HFFc6 (cell line): ENCODE measurements around the gene SATB2. TPM values are rescaled to one million over a fixed set of nuclear protein-coding genes. Genes with fewer than 3 reads are reported as not detected.

Experiments used
- DNase-seq: peaks from one replicate; pipeline ENCODE4 v3.0.0-alpha.2; 2018
- H3K27ac Mint-ChIP-seq: 2 replicates; pipeline ENCODE4 v1.8.0; 2020; ENCODE audit warnings: mild to moderate bottlenecking, mixed read lengths
- H3K27me3 Mint-ChIP-seq: 2 replicates; pipeline ENCODE4 v1.8.0; 2021; ENCODE audit warnings: mild to moderate bottlenecking, moderate library complexity, mixed read lengths; ENCODE audit not compliant: insufficient read depth
- H3K36me3 Mint-ChIP-seq: 2 replicates; pipeline ENCODE4 v1.8.0; 2021; ENCODE audit warnings: low read depth, mixed read lengths
- H3K4me1 Mint-ChIP-seq: 2 replicates; pipeline ENCODE4 v1.8.0; 2020; ENCODE audit warnings: low read depth, mixed read lengths
- H3K4me3 Mint-ChIP-seq: 2 replicates; pipeline ENCODE4 v1.8.0; 2020; ENCODE audit warnings: mild to moderate bottlenecking, moderate library complexity, mixed read lengths
- H3K9me3 Mint-ChIP-seq: 2 replicates; pipeline ENCODE4 v1.8.0; 2020; ENCODE audit warnings: mild to moderate bottlenecking, mixed read lengths
- CTCF ChIP-seq: fragments of 200-600 bp; sonication (generic); IDR thresholded peaks from 2 replicates; pipeline ENCODE4 v1.5.0; 2021; ENCODE audit warnings: antibody characterized with exemption, mild to moderate bottlenecking
- long read RNA-seq: library from polyadenylated mRNA; unstranded; transcript quantifications from one replicate; pipeline ENCODE4 v2.0.0, GENCODE V29; 2019
- total RNA-seq, 6 experiments: library from RNA; stranded (reverse); fragmentation: NEBNext Ultra II Directional; extraction: Animal tissue kit (Norgen Biotek cat#: 25700); gene quantifications; 2 replicates in 1 of 6; 3 replicates in 5 of 6; pipeline ENCODE4 v1.2.3, GENCODE V29; 2021

The SATB2 gene
- 10 to 100 TPM in 4 of 6 experiments, 1 to 10 TPM in 2; 7.4 to 12.7 (median 11.9) TPM for total RNA-seq
- long read RNA-seq, partial matches to known transcripts, result 0 of 1 reads
- long read RNA-seq, other reads (novel, unspliced or antisense), result 1 of 1 reads

GRCh38 chr2:199457147-199458008 lies at the start of gene SATB2:
TSS of gene SATB2 (minus strand) at chr2:199457939. CDS start at chr2:199456037, 1,902 bp downstream.
- Mint-ChIP-seq H3K9me3 (no peaks in the 10 kb centered on the region), H3K27me3 (peaks cover 3% of the 10 kb centered on the region; the same call in 1 of the 2 replicates), H3K4me3 (peak within 1 kb of the TSS; percentile 90), H3K36me3 (no peaks in the 10 kb centered on the region), H3K27ac (peak within 1 kb of the TSS; percentile 82), H3K4me1 (peaks cover 44% of the 10 kb centered on the region)
- no peak for TF ChIP-seq CTCF
- DNase-seq, result peak; percentile 78

- TF ChIP-seq CTCF, result no peak
- H3K27me3 Mint-ChIP-seq, result no peaks in the 10 kb centered on the region
- no peaks in the 10 kb centered on the region for H3K4me1 Mint-ChIP-seq
- H3K4me3 Mint-ChIP-seq, result no peak overlapping the region
- no peak for DNase-seq
- H3K9me3 Mint-ChIP-seq, result no peaks in the 10 kb centered on the region
- no peak overlapping the region for H3K27ac Mint-ChIP-seq
- H3K36me3 Mint-ChIP-seq, result no peaks in the 10 kb centered on the region
These were observed 48.1 kb upstream of the SATB2 start for GRCh38 chr2:199505755-199506403.

- no peaks in the 10 kb centered on the region for H3K36me3 Mint-ChIP-seq
These were observed 45.4 kb upstream of the SATB2 start for GRCh38 chr2:199503148-199503547.

GRCh38 chr2:199499005-199499404 lies 41.3 kb upstream of the SATB2 start:
- Mint-ChIP-seq H3K4me3 (no peak overlapping the region), H3K4me1 (no peaks in the 10 kb centered on the region), H3K36me3 (no peaks in the 10 kb centered on the region), H3K9me3 (no peaks in the 10 kb centered on the region), H3K27ac (no peak overlapping the region), H3K27me3 (no peaks in the 10 kb centered on the region; the same call in 1 of the 2 replicates)
- TF ChIP-seq CTCF, result no peak
- no peak for DNase-seq

More at GRCh38 chr2:199503148-199503547, 45.4 kb upstream of the SATB2 start:
- H3K9me3 Mint-ChIP-seq, result no peaks in the 10 kb centered on the region
- H3K27me3 Mint-ChIP-seq, result no peaks in the 10 kb centered on the region; the same call in 1 of the 2 replicates
- no peak overlapping the region for H3K4me3 Mint-ChIP-seq
- DNase-seq, result no peak
- H3K4me1 Mint-ChIP-seq, result no peaks in the 10 kb centered on the region
- no peak overlapping the region for H3K27ac Mint-ChIP-seq
- no peak for TF ChIP-seq CTCF

GRCh38 chr2:199495147-199495546 lies 37.4 kb upstream of the SATB2 start:
- Mint-ChIP-seq H3K27ac (no peak overlapping the region), H3K36me3 (no peaks in the 10 kb centered on the region), H3K27me3 (peaks cover 4% of the 10 kb centered on the region), H3K4me1 (no peaks in the 10 kb centered on the region), H3K4me3 (no peak overlapping the region), H3K9me3 (no peaks in the 10 kb centered on the region)
- no peak for DNase-seq
- no peak for TF ChIP-seq CTCF
